Progenitor cell of endocrine pancreas (in vitro differentiated cells): ENCODE results near the gene TGM3. TPM values are rescaled to one million over a fixed set of nuclear protein-coding genes. Genes with fewer than 3 reads are reported as not detected.

ENCODE experiments used
- DNase-seq: peaks from one replicate; pipeline ENCODE4 v3.0.0; 2021; ENCODE audit warnings: low spot score; ENCODE audit not compliant: unreplicated experiment
- H3K27ac Mint-ChIP-seq: 2 replicates; pipeline ENCODE4 v1.8.0; 2021; ENCODE audit warnings: mild to moderate bottlenecking, moderate library complexity, mixed read lengths
- H3K27me3 Mint-ChIP-seq: 2 replicates; pipeline ENCODE4 v1.8.0; 2021; ENCODE audit warnings: mixed read lengths
- H3K36me3 Mint-ChIP-seq: 2 replicates; pipeline ENCODE4 v1.8.0; 2022; ENCODE audit warnings: mixed read lengths; ENCODE audit not compliant: insufficient read depth
- H3K4me1 Mint-ChIP-seq: 2 replicates; pipeline ENCODE4 v1.8.0; 2021; ENCODE audit warnings: low read depth, mixed read lengths
- H3K4me3 Mint-ChIP-seq: 2 replicates; pipeline ENCODE4 v1.8.0; 2021; ENCODE audit warnings: low read depth, mild to moderate bottlenecking, moderate library complexity, mixed read lengths
- H3K9me3 Mint-ChIP-seq: 2 replicates; pipeline ENCODE4 v1.8.0; 2021; ENCODE audit warnings: low read depth, mixed read lengths
- total RNA-seq: library from RNA; stranded (reverse); gene quantifications from 2 replicates; pipeline ENCODE4 v1.2.1, GENCODE V29; 2021
- TF ChIP-seq, protein P1 (sequence below): fragments of 200-600 bp; sonication (generic); IDR thresholded peaks from one replicate; pipeline ENCODE4 v1.5.0; 2021; ENCODE audit warnings: antibody characterized with exemption, mild to moderate bottlenecking; ENCODE audit not compliant: unreplicated experiment

Gene TGM3
- total RNA-seq, 1 donor from 2014 or later: 0.22 TPM

DNA sequence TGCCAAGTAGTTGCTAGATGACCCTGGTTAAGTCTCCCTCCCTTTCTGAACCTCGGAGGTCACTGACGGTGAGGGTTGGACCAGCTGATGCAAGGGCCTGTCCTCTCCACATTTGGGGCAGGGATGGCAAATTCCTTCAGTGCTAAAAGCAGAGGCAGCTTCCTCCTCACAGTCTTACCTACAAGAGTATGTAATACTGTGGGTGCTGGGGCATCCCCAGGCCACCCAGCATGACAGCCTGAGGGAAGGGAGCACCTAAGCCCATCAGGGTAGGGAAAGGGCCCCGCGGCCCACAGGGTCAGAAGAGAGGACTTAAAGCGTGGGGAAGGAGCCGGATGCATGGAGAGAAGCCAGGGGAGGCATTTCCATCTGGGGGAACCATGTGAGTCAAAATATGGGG lies 38.0 kb downstream of the TGM3 start:
- H3K4me1 Mint-ChIP-seq: peaks cover 6% of the 10 kb centered on the region
- no peak overlapping the region for H3K4me3 Mint-ChIP-seq
- H3K9me3 Mint-ChIP-seq: no peaks in the 10 kb centered on the region
- peaks cover 2% of the 10 kb centered on the region for H3K27me3 Mint-ChIP-seq
- no peaks in the 10 kb centered on the region for H3K36me3 Mint-ChIP-seq
- DNase-seq: no peak
- TF ChIP-seq, protein P1, sequence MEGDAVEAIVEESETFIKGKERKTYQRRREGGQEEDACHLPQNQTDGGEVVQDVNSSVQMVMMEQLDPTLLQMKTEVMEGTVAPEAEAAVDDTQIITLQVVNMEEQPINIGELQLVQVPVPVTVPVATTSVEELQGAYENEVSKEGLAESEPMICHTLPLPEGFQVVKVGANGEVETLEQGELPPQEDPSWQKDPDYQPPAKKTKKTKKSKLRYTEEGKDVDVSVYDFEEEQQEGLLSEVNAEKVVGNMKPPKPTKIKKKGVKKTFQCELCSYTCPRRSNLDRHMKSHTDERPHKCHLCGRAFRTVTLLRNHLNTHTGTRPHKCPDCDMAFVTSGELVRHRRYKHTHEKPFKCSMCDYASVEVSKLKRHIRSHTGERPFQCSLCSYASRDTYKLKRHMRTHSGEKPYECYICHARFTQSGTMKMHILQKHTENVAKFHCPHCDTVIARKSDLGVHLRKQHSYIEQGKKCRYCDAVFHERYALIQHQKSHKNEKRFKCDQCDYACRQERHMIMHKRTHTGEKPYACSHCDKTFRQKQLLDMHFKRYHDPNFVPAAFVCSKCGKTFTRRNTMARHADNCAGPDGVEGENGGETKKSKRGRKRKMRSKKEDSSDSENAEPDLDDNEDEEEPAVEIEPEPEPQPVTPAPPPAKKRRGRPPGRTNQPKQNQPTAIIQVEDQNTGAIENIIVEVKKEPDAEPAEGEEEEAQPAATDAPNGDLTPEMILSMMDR: no peak
- peak overlapping the region; percentile 34 for H3K27ac Mint-ChIP-seq

DNA sequence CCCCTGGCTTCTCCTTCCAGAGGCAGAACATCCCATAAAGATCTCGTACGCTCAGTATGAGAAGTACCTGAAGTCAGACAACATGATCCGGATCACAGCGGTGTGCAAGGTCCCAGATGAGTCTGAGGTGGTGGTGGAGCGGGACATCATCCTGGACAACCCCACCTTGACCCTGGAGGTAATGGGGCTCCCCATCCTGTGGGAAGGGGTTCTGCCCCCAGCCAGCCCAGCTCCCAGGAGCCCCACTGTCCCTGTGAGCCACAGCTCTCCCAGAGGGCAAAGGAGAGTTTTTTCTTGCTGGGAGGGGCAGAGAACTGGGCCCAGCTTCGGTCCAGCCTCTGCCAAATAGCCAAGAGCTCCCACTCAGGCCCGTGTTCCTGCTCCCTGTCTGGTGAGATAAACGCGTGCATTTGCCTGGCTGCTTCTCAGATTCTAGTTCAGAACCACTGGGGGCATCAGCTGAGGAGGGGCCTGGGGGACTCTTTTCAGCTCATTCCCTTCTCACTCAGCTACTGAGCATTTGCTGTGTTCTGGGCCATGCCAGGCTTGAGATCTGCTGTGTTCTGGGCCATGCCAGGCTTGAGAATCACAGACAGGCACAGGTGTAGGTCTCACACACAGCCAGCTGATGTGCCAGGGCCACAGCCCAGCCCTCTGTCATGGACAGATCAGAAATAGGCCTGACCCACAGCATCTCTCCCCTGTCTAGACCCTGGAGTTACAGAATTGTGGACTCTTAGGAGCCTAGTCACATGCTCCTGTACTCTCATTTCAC lies 39.5 kb downstream of the TGM3 start:
- H3K27ac Mint-ChIP-seq: peak overlapping the region; percentile 45
- TF ChIP-seq, protein P1: no peak

DNA sequence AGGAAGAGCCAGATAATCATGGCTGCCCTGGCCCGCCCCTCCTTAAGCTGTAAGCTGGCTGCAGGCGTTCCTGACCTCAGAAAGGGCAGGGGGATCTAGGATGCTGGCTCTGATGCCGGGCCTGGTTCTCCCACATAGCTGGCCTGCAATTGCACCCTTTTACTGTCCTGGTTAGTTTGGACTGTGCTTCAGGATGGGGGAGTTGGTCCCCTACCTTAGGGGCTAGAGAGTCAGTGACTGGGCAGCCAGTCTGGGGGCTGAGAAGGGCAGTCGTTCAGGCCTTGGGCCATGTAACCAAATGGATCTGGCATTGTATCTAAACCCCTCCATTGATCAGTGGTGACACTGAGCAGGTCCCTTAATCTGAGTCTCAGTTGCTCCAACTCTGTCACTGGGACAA lies 40.7 kb downstream of the TGM3 start:
- peaks cover 2% of the 10 kb centered on the region for H3K4me1 Mint-ChIP-seq

More for the DNA sequence above, 39.5 kb downstream of the TGM3 start:
- Mint-ChIP-seq H3K4me3 (no peak overlapping the region), H3K4me1 (peaks cover 2% of the 10 kb centered on the region), H3K9me3 (no peaks in the 10 kb centered on the region), H3K27me3 (peaks cover 2% of the 10 kb centered on the region), H3K36me3 (no peaks in the 10 kb centered on the region)
- DNase-seq: no peak

DNA sequence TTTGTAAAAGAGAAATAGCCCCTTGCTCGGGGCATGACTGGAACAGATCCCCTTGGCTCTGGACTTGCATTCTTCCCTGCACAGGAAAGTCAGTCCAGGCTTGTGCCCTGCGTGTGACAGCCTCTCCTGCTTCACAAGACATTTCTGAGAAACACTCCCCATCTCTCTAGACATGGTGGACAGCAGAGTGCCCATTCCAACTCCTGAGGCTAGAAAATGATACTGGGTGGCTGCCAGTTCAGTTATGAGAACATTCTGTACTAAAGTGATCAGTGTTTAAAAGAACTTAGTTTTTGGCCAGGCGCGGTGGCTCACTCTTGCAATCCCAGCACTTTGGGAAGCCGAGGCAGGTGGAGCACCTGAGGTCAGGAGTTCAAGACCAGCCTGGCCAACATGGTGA lies 41.3 kb downstream of the TGM3 start:
- H3K9me3 Mint-ChIP-seq: no peaks in the 10 kb centered on the region
- H3K36me3 Mint-ChIP-seq: no peaks in the 10 kb centered on the region
- H3K27me3 Mint-ChIP-seq: peaks cover 5% of the 10 kb centered on the region
- no peak overlapping the region for H3K27ac Mint-ChIP-seq
- DNase-seq: no peak
- H3K4me3 Mint-ChIP-seq: no peak overlapping the region
- TF ChIP-seq, protein P1: no peak
- peaks cover 2% of the 10 kb centered on the region for H3K4me1 Mint-ChIP-seq

More for the DNA sequence above, 40.7 kb downstream of the TGM3 start:
- H3K36me3 Mint-ChIP-seq: no peaks in the 10 kb centered on the region
- no peaks in the 10 kb centered on the region for H3K9me3 Mint-ChIP-seq
- TF ChIP-seq, protein P1: no peak
- no peak for DNase-seq
- H3K27me3 Mint-ChIP-seq: peaks cover 5% of the 10 kb centered on the region
- H3K27ac Mint-ChIP-seq: no peak overlapping the region
- H3K4me3 Mint-ChIP-seq: no peak overlapping the region

DNA sequence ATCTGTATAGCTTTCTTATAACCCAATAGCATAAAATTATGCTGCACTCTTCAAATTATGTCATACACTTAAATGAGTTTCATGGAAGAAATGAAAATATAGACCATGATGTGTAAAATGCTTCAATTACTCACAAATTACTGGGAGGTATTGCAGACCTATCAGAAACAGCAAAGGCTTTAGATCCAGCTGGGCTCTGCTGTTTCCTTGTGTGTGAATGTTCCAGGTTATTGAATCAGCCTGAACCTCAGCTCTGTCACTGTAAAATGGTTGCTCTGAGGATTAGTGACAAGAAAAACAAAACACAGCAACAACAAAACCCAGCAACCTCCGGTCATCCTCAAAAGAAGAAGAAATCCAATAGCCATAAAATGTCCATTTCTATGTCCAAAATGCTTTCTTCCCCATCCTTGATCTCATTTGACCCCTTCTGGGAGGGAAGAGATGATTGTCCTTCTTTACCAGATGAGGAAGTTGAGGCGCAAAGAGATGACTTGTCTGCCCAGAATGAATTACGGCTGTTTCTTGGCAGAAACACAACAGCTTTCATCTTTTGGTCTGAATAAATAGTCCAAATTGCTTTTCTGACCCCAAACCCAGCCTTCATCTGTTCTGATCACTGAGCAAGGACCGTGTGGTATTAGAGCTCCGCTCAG lies 42.7 kb downstream of the TGM3 start:
- H3K9me3 Mint-ChIP-seq: no peaks in the 10 kb centered on the region
- H3K36me3 Mint-ChIP-seq: no peaks in the 10 kb centered on the region
- no peak overlapping the region for H3K27ac Mint-ChIP-seq
- peaks cover 2% of the 10 kb centered on the region for H3K4me1 Mint-ChIP-seq
- TF ChIP-seq, protein P1: no peak
- no peak overlapping the region for H3K4me3 Mint-ChIP-seq
- DNase-seq: no peak
- H3K27me3 Mint-ChIP-seq: peaks cover 5% of the 10 kb centered on the region
